Keratinocyte (primary cell): ENCODE data around the gene FGD2. TPM values are rescaled to one million over a fixed set of nuclear protein-coding genes. Genes with fewer than 3 reads are reported as not detected.

Experiments
- DNase-seq: peaks from one replicate; pipeline ENCODE4 v3.0.0-alpha.2; 2011; ENCODE audit warnings: low read depth, missing footprints, low spot score
- FAIRE-seq: peaks from 2 replicates; lab custom pipeline; 2011; peaks lifted over from hg19 to GRCh38; lab: Jason Lieb, UNC
- H2AFZ ChIP-seq: 2 replicates; pipeline ENCODE4 v1.6.0; 2012; ENCODE audit warnings: low read length, control low read depth, inconsistent platforms; ENCODE audit not compliant: control insufficient read depth
- H3K27ac ChIP-seq: 2 replicates; pipeline ENCODE4 v1.5.1; 2011; ENCODE audit warnings: low read length; ENCODE audit not compliant: control insufficient read depth, insufficient read depth
- H3K27me3 ChIP-seq: 3 replicates; pipeline ENCODE4 v1.6.0; 2011; ENCODE audit warnings: low read length; ENCODE audit not compliant: control insufficient read depth, insufficient read depth; ENCODE audit errors: extremely low read depth
- H3K36me3 ChIP-seq, 2 experiments: 2 replicates in 1 of 2; 3 replicates in 1 of 2; pipeline ENCODE4 v1.5.1; 2011; ENCODE audit warnings: low read length in 2 of 2, mild to moderate bottlenecking in 1 of 2; ENCODE audit not compliant: control insufficient read depth in 2 of 2, insufficient read depth in 2 of 2; ENCODE audit errors: extremely low read depth in 1 of 2
- H3K4me1 ChIP-seq: 3 replicates; pipeline ENCODE4 v1.5.1; 2011; ENCODE audit warnings: low read length; ENCODE audit not compliant: control insufficient read depth, insufficient read depth; ENCODE audit errors: extremely low read depth
- H3K4me2 ChIP-seq: 3 replicates; pipeline ENCODE4 v1.6.0; 2011; ENCODE audit warnings: low read depth, low read length; ENCODE audit not compliant: control insufficient read depth, insufficient read depth; ENCODE audit errors: extremely low read depth
- H3K4me3 ChIP-seq, 3 experiments: fragments of 200-600 bp in 1 of 3; sonication (generic) in 1 of 3; 2 replicates in 2 of 3; 3 replicates in 1 of 3; pipeline ENCODE4 v1.5.1; 2011 to 2016; ENCODE audit warnings: low read length in 3 of 3, mild to moderate bottlenecking in 3 of 3, control low read depth in 2 of 3, inconsistent platforms in 1 of 3, low read depth in 1 of 3, mixed read lengths in 1 of 3, mixed run types in 1 of 3, moderate library complexity in 1 of 3; ENCODE audit not compliant: control insufficient read depth in 2 of 3, insufficient read depth in 2 of 3; ENCODE audit errors: extremely low read depth in 1 of 3
- H3K79me2 ChIP-seq: 2 replicates; pipeline ENCODE4 v1.6.0; 2012; ENCODE audit warnings: low read length; ENCODE audit not compliant: control insufficient read depth, insufficient read depth
- H3K9ac ChIP-seq: 3 replicates; pipeline ENCODE4 v1.6.0; 2011; ENCODE audit warnings: low read length; ENCODE audit not compliant: control insufficient read depth, insufficient read depth; ENCODE audit errors: extremely low read depth
- H3K9me1 ChIP-seq: 3 replicates; pipeline ENCODE4 v1.6.0; 2011; ENCODE audit warnings: low read length; ENCODE audit not compliant: control insufficient read depth, insufficient read depth; ENCODE audit errors: extremely low read depth
- H3K9me3 ChIP-seq: 2 replicates; pipeline ENCODE4 v1.5.1; 2012; ENCODE audit warnings: low read depth, low read length; ENCODE audit not compliant: control insufficient read depth
- H4K20me1 ChIP-seq: 3 replicates; pipeline ENCODE4 v1.6.0; 2011; ENCODE audit warnings: low read length; ENCODE audit not compliant: control insufficient read depth, insufficient read depth; ENCODE audit errors: extremely low read depth
- CTCF ChIP-seq, 3 experiments: IDR thresholded peaks in 1 of 3; conservative IDR thresholded peaks in 1 of 3; optimal IDR thresholded peaks in 1 of 3; 2 replicates in 2 of 3; 3 replicates in 1 of 3; pipeline versions ENCODE3 to v1.5.1; 2011; ENCODE audit warnings: low read length in 3 of 3, mild to moderate bottlenecking in 3 of 3, moderate library complexity in 2 of 3, control low read depth in 1 of 3, inconsistent platforms in 1 of 3; ENCODE audit not compliant: insufficient read depth in 2 of 3; ENCODE audit errors: extremely low read depth in 1 of 3
- EZH2 ChIP-seq: IDR thresholded peaks from one replicate; pipeline ENCODE4 v1.6.1; 2012; ENCODE audit warnings: inconsistent platforms, mild to moderate bottlenecking, low read length, moderate library complexity
- dilution Hi-C: fragments of 300-500 bp; cut with MboI; formaldehyde crosslinking; loops from one replicate; pipeline ENCODE4 v1.7.0; 2020; ENCODE audit warnings: low sequenced_read_pairs; ENCODE audit not compliant: extremely low pct_ligation_motif_present
- polyA plus RNA-seq, 5 experiments: library from polyadenylated mRNA; depleted of rRNA in 3 of 5; stranded (reverse) in 3 of 5; stranded (forward) in 1 of 5; unstranded in 1 of 5; fragments of >200 nt; gene quantifications; 1 replicate in 1 of 5; 2 replicates in 3 of 5; 3 replicates in 1 of 5; pipeline versions ENCODE4 v1.2.1 to v1.2.3, GENCODE V29; 2011 to 2012; ENCODE audit warnings: missing spikeins in 2 of 5, low read depth in 1 of 5, low replicate concordance in 1 of 5

The FGD2 gene
- polyA plus RNA-seq, 1 donor (not counting 4 experiments of a cell fraction or from before 2014, with no cell fraction given) = 0.03 TPM

- Histone ChIP-seq H4K20me1 (no peaks in the 10 kb centered on the region), H3K4me3 (no peak overlapping the region), H3K9me3 (no peaks in the 10 kb centered on the region), H3K79me2 (no peaks in the 10 kb centered on the region), H2AFZ (no peak overlapping the region), H3K27me3 (no peaks in the 10 kb centered on the region), H3K4me2 (no peak overlapping the region), H3K9ac (no peak overlapping the region), H3K4me1 (peaks cover 15% of the 10 kb centered on the region), H3K9me1 (no peaks in the 10 kb centered on the region), H3K27ac (no peak overlapping the region), H3K36me3 (no peaks in the 10 kb centered on the region)
- TF ChIP-seq CTCF (optimal IDR thresholded peaks at IDR 0.05 in 1 of 3, IDR thresholded peaks at IDR 0.05 in 1 of 3, conservative IDR thresholded peaks at IDR 0.05 in 1 of 3; ENCODE audit: extremely low read depth in 1 of 3, insufficient read depth in 2 of 3, low read length in 3 of 3) = no peak
- no peak for TF ChIP-seq EZH2
- DNase-seq (no peak), FAIRE-seq (no peak)
- dilution Hi-C loops = no loop called here
Observed at GRCh38 chr6:37049758-37050044, 44.2 kb downstream of the FGD2 start.

- Histone ChIP-seq H3K79me2 (no peaks in the 10 kb centered on the region), H3K4me1 (peaks cover 21% of the 10 kb centered on the region), H3K27me3 (no peaks in the 10 kb centered on the region), H3K4me2 (no peak overlapping the region), H3K9ac (no peak overlapping the region), H4K20me1 (no peaks in the 10 kb centered on the region), H3K36me3 (no peaks in the 10 kb centered on the region), H3K9me3 (no peaks in the 10 kb centered on the region), H3K4me3 (no peak overlapping the region), H3K27ac (no peak overlapping the region), H3K9me1 (no peaks in the 10 kb centered on the region), H2AFZ (no peak overlapping the region)
- dilution Hi-C loops = no loop called here
- FAIRE-seq (no peak), DNase-seq (no peak)
- TF ChIP-seq EZH2 = no peak
- no peak for TF ChIP-seq CTCF (optimal IDR thresholded peaks at IDR 0.05 in 1 of 3, IDR thresholded peaks at IDR 0.05 in 1 of 3, conservative IDR thresholded peaks at IDR 0.05 in 1 of 3; ENCODE audit: extremely low read depth in 1 of 3, insufficient read depth in 2 of 3, low read length in 3 of 3)
Observed at GRCh38 chr6:37050045-37050853, 44.8 kb downstream of the FGD2 start.
